Liver (tissue), 9 donors: ENCODE data around the gene TRH. TPM values are rescaled to one million over a fixed set of nuclear protein-coding genes. Genes with fewer than 3 reads are reported as not detected.

Source experiments
- DNase-seq: peaks from one replicate; pipeline ENCODE4 v3.0.0-alpha.2; 2017; ENCODE audit warnings: low spot score
- H3K27ac ChIP-seq, 2 donors: one replicate each; pipeline ENCODE4 v1.7.0; 2013; ENCODE audit warnings: inconsistent platforms in 2 of 2, low read length in 2 of 2, control low read depth in 1 of 2, low read depth in 1 of 2, mild to moderate bottlenecking in 1 of 2
- H3K27me3 ChIP-seq, 4 donors: one replicate each; pipeline versions ENCODE4 v1.6.1 to v1.7.0; 2013; ENCODE audit warnings: low read length in 3 of 4, inconsistent platforms in 1 of 4, mild to moderate bottlenecking in 1 of 4, moderate library complexity in 1 of 4; ENCODE audit not compliant: control insufficient read depth in 4 of 4, insufficient read depth in 4 of 4
- H3K36me3 ChIP-seq, 4 donors: one replicate each; pipeline versions ENCODE4 v1.6.1 to v1.7.0; 2013; ENCODE audit warnings: low read length in 3 of 4, mild to moderate bottlenecking in 3 of 4, low read depth in 1 of 4, moderate library complexity in 1 of 4; ENCODE audit not compliant: control insufficient read depth in 4 of 4, insufficient read depth in 3 of 4
- H3K4me1 ChIP-seq, 4 donors: one replicate each; pipeline versions ENCODE4 v1.6.1 to v1.7.0; 2013; ENCODE audit warnings: low read length in 3 of 4, mild to moderate bottlenecking in 3 of 4, moderate library complexity in 1 of 4; ENCODE audit not compliant: control insufficient read depth in 4 of 4, insufficient read depth in 4 of 4
- H3K4me3 ChIP-seq, 3 donors: one replicate each; pipeline versions ENCODE4 v1.6.1 to v1.7.0; 2013; ENCODE audit warnings: low read length in 3 of 3, control low read depth in 1 of 3, low read depth in 1 of 3, mild to moderate bottlenecking in 1 of 3
- H3K9ac ChIP-seq, 2 donors: one replicate each; pipeline ENCODE4 v1.7.0; 2013; ENCODE audit warnings: low read length in 2 of 2, mild to moderate bottlenecking in 2 of 2, moderate library complexity in 2 of 2, control low read depth in 1 of 2, low read depth in 1 of 2
- H3K9me3 ChIP-seq, 4 donors: one replicate each; pipeline versions ENCODE4 v1.6.1 to v1.7.0; 2013; ENCODE audit warnings: low read length in 3 of 4; ENCODE audit not compliant: control insufficient read depth in 4 of 4
- CTCF ChIP-seq: fragments of 150-350 bp; IDR thresholded peaks from 2 replicates; pipeline ENCODE4 v1.5.1; 2017; ENCODE audit warnings: improper control_type of control experiment, low read depth, low read length; ENCODE audit not compliant: missing input control
- EGR1 ChIP-seq, 2 donors: IDR thresholded peaks; 2 replicates each; pipeline ENCODE4 v1.6.1; 2016 to 2018; ENCODE audit warnings: antibody characterized with exemption in 2 of 2, low read depth in 2 of 2
- FOXA1 ChIP-seq: IDR thresholded peaks from 2 replicates; pipeline ENCODE4 v1.6.1; 2016; ENCODE audit warnings: antibody characterized with exemption
- FOXA2 ChIP-seq: IDR thresholded peaks from 2 replicates; pipeline ENCODE4 v1.6.1; 2016; ENCODE audit warnings: antibody characterized with exemption
- GABPA ChIP-seq, 2 donors: IDR thresholded peaks in 1 of 2; conservative IDR thresholded peaks in 1 of 2; 2 replicates each; pipeline ENCODE4 v1.6.1; 2016; ENCODE audit warnings: antibody characterized with exemption in 2 of 2, mild to moderate bottlenecking in 1 of 2, moderate library complexity in 1 of 2
- HNF4A ChIP-seq, 2 donors: conservative IDR thresholded peaks; 2 replicates each; pipeline ENCODE4 v1.6.1; 2016; ENCODE audit warnings: antibody characterized with exemption in 2 of 2, mild to moderate bottlenecking in 2 of 2
- HNF4G ChIP-seq: IDR thresholded peaks from 2 replicates; pipeline ENCODE4 v1.6.1; 2016; ENCODE audit warnings: antibody characterized with exemption
- JUND ChIP-seq, 2 donors: IDR thresholded peaks; 2 replicates each; pipeline ENCODE4 v1.6.1; 2016; ENCODE audit warnings: antibody characterized with exemption in 2 of 2
- MAX ChIP-seq: IDR thresholded peaks from 2 replicates; pipeline ENCODE4 v1.6.1; 2016; ENCODE audit warnings: antibody characterized with exemption
- NR2F2 ChIP-seq: IDR thresholded peaks from 2 replicates; pipeline ENCODE4 v1.6.1; 2016; ENCODE audit warnings: antibody characterized with exemption
- RAD21 ChIP-seq, 2 donors: IDR thresholded peaks; 2 replicates each; pipeline ENCODE4 v1.6.1; 2016; ENCODE audit warnings: antibody characterized with exemption in 2 of 2, mild to moderate bottlenecking in 2 of 2
- REST ChIP-seq: IDR thresholded peaks from 2 replicates; pipeline ENCODE4 v1.6.1; 2016; ENCODE audit warnings: antibody characterized with exemption, mild to moderate bottlenecking
- RXRA ChIP-seq, 2 donors: IDR thresholded peaks; 2 replicates each; pipeline ENCODE4 v1.6.1; 2017 to 2018; ENCODE audit warnings: antibody characterized with exemption in 2 of 2, mild to moderate bottlenecking in 1 of 2
- SP1 ChIP-seq: IDR thresholded peaks from 2 replicates; pipeline ENCODE4 v1.6.1; 2018; ENCODE audit warnings: antibody characterized with exemption, mild to moderate bottlenecking
- TAF1 ChIP-seq: conservative IDR thresholded peaks from 2 replicates; pipeline ENCODE4 v1.6.1; 2016; ENCODE audit warnings: antibody characterized with exemption, mild to moderate bottlenecking
- YY1 ChIP-seq: IDR thresholded peaks from 2 replicates; pipeline ENCODE4 v1.6.1; 2016; ENCODE audit warnings: antibody characterized with exemption, mild to moderate bottlenecking
- WGBS: extraction: QIAGEN DNeasy Blood & Tissue Kit; methylation state at CpG from one replicate; pipeline ENCODE4 v1.1.7; 2013; 5-methylcytosine and 5-hydroxymethylcytosine counted together
- polyA plus RNA-seq, 2 donors: library from polyadenylated mRNA; stranded (reverse) in 1 of 2; unstranded in 1 of 2; fragments of 200-250 nt in 1 of 2; fragments of >200 nt in 1 of 2; fragmentation: Nextera tagmentation in 1 of 2; extraction: Ambion mirVana in 1 of 2; gene quantifications; one replicate each; pipeline versions ENCODE4 v1.2.1 to v1.2.3, GENCODE V29; 2013 to 2015
- total RNA-seq, 2 donors: library from RNA; depleted of rRNA; stranded (reverse); fragments of >200 nt; gene quantifications; one replicate each; pipeline ENCODE4 v1.2.3, GENCODE V29; 2014
- TF ChIP-seq, protein P1 (sequence below): IDR thresholded peaks from 2 replicates; pipeline ENCODE4 v1.6.1; 2016; ENCODE audit warnings: antibody characterized with exemption
- TF ChIP-seq, protein P2 (sequence below): IDR thresholded peaks from 2 replicates; pipeline ENCODE4 v1.6.1; 2016; ENCODE audit warnings: antibody characterized with exemption
- donor health status: healthy.
- donor health status: healthy.
- donor health status: healthy.
- donor health status: healthy.
- donor health status: healthy.

The TRH gene
- total and polyA plus RNA-seq, 4 donors, result 0.28 TPM; not detected in 3

GRCh38 chr3:129947538-129948240 lies 26.8 kb upstream of the TRH start:
- no peak for DNase-seq
- TF ChIP-seq RAD21 (IDR thresholded peaks at IDR 0.05) (no peak), YY1 (no peak), HNF4A (conservative IDR thresholded peaks at IDR 0.05) (no peak), JUND (IDR thresholded peaks at IDR 0.05) (no peak), HNF4G (no peak), SP1 (no peak), FOXA2 (no peak), EGR1 (IDR thresholded peaks at IDR 0.05; ENCODE audit: low read depth in 2 of 2) (no peak), REST (no peak), FOXA1 (no peak), NR2F2 (no peak), GABPA (IDR thresholded peaks at IDR 0.05 in 1 of 2, conservative IDR thresholded peaks at IDR 0.05 in 1 of 2) (no peak), MAX (no peak), RXRA (IDR thresholded peaks at IDR 0.05) (no peak), CTCF (no peak), TAF1 (no peak)
- TF ChIP-seq, protein P1, sequence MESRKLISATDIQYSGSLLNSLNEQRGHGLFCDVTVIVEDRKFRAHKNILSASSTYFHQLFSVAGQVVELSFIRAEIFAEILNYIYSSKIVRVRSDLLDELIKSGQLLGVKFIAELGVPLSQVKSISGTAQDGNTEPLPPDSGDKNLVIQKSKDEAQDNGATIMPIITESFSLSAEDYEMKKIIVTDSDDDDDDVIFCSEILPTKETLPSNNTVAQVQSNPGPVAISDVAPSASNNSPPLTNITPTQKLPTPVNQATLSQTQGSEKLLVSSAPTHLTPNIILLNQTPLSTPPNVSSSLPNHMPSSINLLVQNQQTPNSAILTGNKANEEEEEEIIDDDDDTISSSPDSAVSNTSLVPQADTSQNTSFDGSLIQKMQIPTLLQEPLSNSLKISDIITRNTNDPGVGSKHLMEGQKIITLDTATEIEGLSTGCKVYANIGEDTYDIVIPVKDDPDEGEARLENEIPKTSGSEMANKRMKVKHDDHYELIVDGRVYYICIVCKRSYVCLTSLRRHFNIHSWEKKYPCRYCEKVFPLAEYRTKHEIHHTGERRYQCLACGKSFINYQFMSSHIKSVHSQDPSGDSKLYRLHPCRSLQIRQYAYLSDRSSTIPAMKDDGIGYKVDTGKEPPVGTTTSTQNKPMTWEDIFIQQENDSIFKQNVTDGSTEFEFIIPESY, result no peak
- TF ChIP-seq, protein P2, sequence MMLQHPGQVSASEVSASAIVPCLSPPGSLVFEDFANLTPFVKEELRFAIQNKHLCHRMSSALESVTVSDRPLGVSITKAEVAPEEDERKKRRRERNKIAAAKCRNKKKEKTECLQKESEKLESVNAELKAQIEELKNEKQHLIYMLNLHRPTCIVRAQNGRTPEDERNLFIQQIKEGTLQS, result no peak
- no peak overlapping the region for H3K9ac ChIP-seq
- peaks cover 0 to 7% (median 4%) of the 10 kb centered on the region in 4 donors for H3K9me3 ChIP-seq
- no peaks in the 10 kb centered on the region for H3K4me1 ChIP-seq
- no peaks in the 10 kb centered on the region for H3K27me3 ChIP-seq
- H3K4me3 ChIP-seq, result no peak overlapping the region
- 75% methylated on average over 8 of the region's 8 CpGs for WGBS
- no peak overlapping the region for H3K27ac ChIP-seq
- no peaks in the 10 kb centered on the region for H3K36me3 ChIP-seq
